ENCODE results near the gene ZNRF2.

ZNRF2 gene

GRCh38 chr7:30323006-30323355 is 38.6 kb downstream of the ZNRF2 start:
- peak; percentile 8 for DNase-seq

- no peak for DNase-seq
Measured at GRCh38 chr7:30327813-30328212, 43.4 kb downstream of the ZNRF2 start.

GRCh38 chr7:30328381-30328780 is 44.0 kb downstream of the ZNRF2 start:
- no peak for DNase-seq

GRCh38 chr7:30329716-30330115 is 45.3 kb downstream of the ZNRF2 start:
- no peak for DNase-seq

- DNase-seq: peak; percentile 26
Measured at GRCh38 chr7:30330134-30331111, 46.0 kb downstream of the ZNRF2 start.

- no peak for DNase-seq
Measured at GRCh38 chr7:30331338-30331737, 46.9 kb downstream of the ZNRF2 start.

- DNase-seq: no peak
Measured at GRCh38 chr7:30332549-30332948, 48.2 kb downstream of the ZNRF2 start.

- no peak for DNase-seq
Measured at GRCh38 chr7:30335763-30336487, 51.5 kb downstream of the ZNRF2 start.

GRCh38 chr7:30344513-30344912 is 60.1 kb downstream of the ZNRF2 start:
- no peak for DNase-seq

- DNase-seq: no peak
Measured at GRCh38 chr7:30347226-30348082, 63.1 kb downstream of the ZNRF2 start.

GRCh38 chr7:30348083-30348560 is 63.7 kb downstream of the ZNRF2 start:
- DNase-seq: peak; percentile 59

- no peak for DNase-seq
Measured at GRCh38 chr7:30349170-30349569, 64.8 kb downstream of the ZNRF2 start.

- DNase-seq: no peak
Measured at GRCh38 chr7:30349816-30350215, 65.4 kb downstream of the ZNRF2 start.

- no peak for DNase-seq
Measured at GRCh38 chr7:30351286-30351685, 66.9 kb downstream of the ZNRF2 start.

GRCh38 chr7:30351724-30352123 is 67.3 kb downstream of the ZNRF2 start:
- no peak for DNase-seq

- DNase-seq: no peak
Measured at GRCh38 chr7:30352169-30352568, 67.8 kb downstream of the ZNRF2 start.

GRCh38 chr7:30353532-30353931 is 69.1 kb downstream of the ZNRF2 start:
- DNase-seq: no peak

GRCh38 chr7:30353932-30354607 is 69.7 kb downstream of the ZNRF2 start:
- DNase-seq: no peak

- no peak for DNase-seq
Measured at GRCh38 chr7:30354791-30355190, 70.4 kb downstream of the ZNRF2 start.

- DNase-seq: no peak
Measured at GRCh38 chr7:30359957-30360356, 75.6 kb downstream of the ZNRF2 start.

GRCh38 chr7:30363778-30364563 is 79.6 kb downstream of the ZNRF2 start:
- DNase-seq: no peak

GRCh38 chr7:30364773-30365172 is 80.4 kb downstream of the ZNRF2 start:
- DNase-seq: no peak

Data from stimulated activated CD4-positive, alpha-beta T cell treated with anti-CD3 and anti-CD28 coated beads, Interleukin-4, amount 100 ng/mL, for 24 hours (primary cell).